Testis (tissue), 3 donors: ENCODE measurements around the gene FYN. TPM values are rescaled to one million over a fixed set of nuclear protein-coding genes. Genes with fewer than 3 reads are reported as not detected.

Experiments used
- DNase-seq: peaks from one replicate; pipeline ENCODE4 v3.0.0-alpha.2; 2019
- H3K27ac ChIP-seq, 2 donors: fragments of 200-600 bp; sonication (generic); one replicate each; pipeline ENCODE4 v1.5.1; 2019
- H3K27me3 ChIP-seq: fragments of 200-600 bp; sonication (generic); one replicate; pipeline ENCODE4 v1.5.1; 2019
- H3K36me3 ChIP-seq: fragments of 200-600 bp; sonication (generic); one replicate; pipeline ENCODE4 v1.5.1; 2017; ENCODE audit warnings: low read depth; ENCODE audit errors: missing control alignments
- H3K4me1 ChIP-seq: fragments of 200-600 bp; sonication (generic); one replicate; pipeline ENCODE4 v1.5.1; 2019
- H3K4me3 ChIP-seq, 2 donors: fragments of 200-600 bp; sonication (generic); one replicate each; pipeline ENCODE4 v1.5.1; 2017 to 2019
- H3K9me3 ChIP-seq: fragments of 200-600 bp; sonication (generic); one replicate; pipeline ENCODE4 v1.5.1; 2017
- CTCF ChIP-seq, 3 experiments: fragments of 450-650 bp in 2 of 3; fragments of 200-600 bp in 1 of 3; sonication (generic) in 1 of 3; IDR thresholded peaks; one replicate each; pipeline ENCODE4 v1.5.1; 2016 to 2019; ENCODE audit warnings: antibody characterized with exemption in 3 of 3, mild to moderate bottlenecking in 2 of 3, moderate library complexity in 1 of 3
- POLR2A ChIP-seq: fragments of 450-650 bp; IDR thresholded peaks from one replicate; pipeline ENCODE4 v1.6.1; 2017; ENCODE audit warnings: antibody characterized with exemption, mild to moderate bottlenecking, moderate library complexity
- WGBS, 2 donors: methylation state at CpG; one replicate each; pipeline ENCODE4 v1.1.5; 2018; 5-methylcytosine and 5-hydroxymethylcytosine counted together
- intact Hi-C: fragments of 100-400 bp; cut with DNase I; formaldehyde crosslinking; loops from one replicate; pipeline ENCODE4 v1.15.1; 2023; ENCODE audit warnings: low total_unique reads
- polyA plus RNA-seq: library from polyadenylated mRNA; stranded (reverse); fragments of 350-450 nt; fragmentation: Illumina TruSeq; extraction: RNeasy Lipid Tissue Mini Kit (QIAGEN cat#74804); gene quantifications from one replicate; pipeline ENCODE4 v1.2.3, GENCODE V29; 2014; ENCODE audit warnings: low read depth, low replicate concordance; ENCODE audit not compliant: insufficient read depth
- total RNA-seq, 2 donors: library from RNA; depleted of rRNA; stranded (reverse); fragments of >200 nt; gene quantifications; one replicate each; pipeline ENCODE4 v1.2.3, GENCODE V29; 2016

The FYN gene
- total and polyA plus RNA-seq, 3 donors from 2014 or later, result 74.0 to 145 (median 104) TPM

- Histone ChIP-seq H3K27me3 (no peaks in the 10 kb centered on the region), H3K4me3 (no peak overlapping the region), H3K27ac (no peak overlapping the region), H3K9me3 (no peaks in the 10 kb centered on the region), H3K36me3 (no peaks in the 10 kb centered on the region), H3K4me1 (peaks cover 18% of the 10 kb centered on the region)
- no peak for DNase-seq
- WGBS, 2 donors, result 85 to 86% methylated on average over 5 of the region's 5 CpGs
- intact Hi-C loops, result no loop called here
- TF ChIP-seq POLR2A (no peak), CTCF (IDR thresholded peaks at IDR 0.05) (no peak)
These were observed 32.4 kb downstream of the FYN start for GRCh38 chr6:111840803-111841202.

GRCh38 chr6:111838749-111839484 lies 34.3 kb downstream of the FYN start:
- Histone ChIP-seq H3K27me3 (no peaks in the 10 kb centered on the region), H3K4me1 (peaks cover 7% of the 10 kb centered on the region), H3K9me3 (no peaks in the 10 kb centered on the region), H3K4me3 (no peak overlapping the region), H3K36me3 (no peaks in the 10 kb centered on the region), H3K27ac (no peak overlapping the region)
- no peak for DNase-seq
- TF ChIP-seq POLR2A (no peak), CTCF (IDR thresholded peaks at IDR 0.05) (no peak)
- 85 to 92% methylated on average over 5 of the region's 5 CpGs for WGBS, 2 donors
- intact Hi-C loops, result no loop called here

GRCh38 chr6:111837641-111838500 lies 35.4 kb downstream of the FYN start:
- no peak for TF ChIP-seq CTCF (IDR thresholded peaks at IDR 0.05)
- no peak for TF ChIP-seq POLR2A
- Histone ChIP-seq H3K4me3 (no peak overlapping the region), H3K27ac (no peak overlapping the region), H3K4me1 (peaks cover under 1% of the 10 kb centered on the region), H3K36me3 (no peaks in the 10 kb centered on the region), H3K27me3 (no peaks in the 10 kb centered on the region), H3K9me3 (no peaks in the 10 kb centered on the region)
- no peak for DNase-seq
- intact Hi-C loops, result no loop called here
- WGBS, 2 donors, result 92 to 96% methylated on average over 8 of the region's 8 CpGs

- DNase-seq, result no peak
- WGBS, 2 donors, result 94 to 95% methylated on average over 6 of the region's 6 CpGs
- TF ChIP-seq POLR2A (no peak), CTCF (IDR thresholded peaks at IDR 0.05) (no peak)
- intact Hi-C loops, result no loop called here
- Histone ChIP-seq H3K36me3 (no peaks in the 10 kb centered on the region), H3K9me3 (no peaks in the 10 kb centered on the region), H3K27ac (no peak overlapping the region), H3K4me3 (no peak overlapping the region), H3K27me3 (no peaks in the 10 kb centered on the region), H3K4me1 (no peaks in the 10 kb centered on the region)
These were observed 36.2 kb downstream of the FYN start for GRCh38 chr6:111837007-111837406.
